ENCODE data around the gene REPIN1. TPM values are rescaled to one million over a fixed set of nuclear protein-coding genes. Genes with fewer than 3 reads are reported as not detected.

The REPIN1 gene
- total and polyA plus RNA-seq, 4 donors = 38.4 to 135 (median 62.0) TPM

- DNase-seq = peak in 1 of 3 donors; percentile 40
- H3K36me3 ChIP-seq (ENCODE audit: control insufficient read depth in 4 of 4, insufficient read depth in 4 of 4, low read length in 4 of 4) = no peaks in the 10 kb centered on the region
- peak overlapping the region; percentile 67 for H3K4me3 ChIP-seq
- no peak for ATAC-seq (ENCODE audit: insufficient read depth, low FRiP score)
- H3K9ac ChIP-seq (ENCODE audit: insufficient read depth in 1 of 2, low read length in 2 of 2) = peak overlapping the region in 1 of 2 donors; percentile 71
- 2% methylated on average over 40 to 52 of the region's 52 CpGs for WGBS, 2 donors
- no peak for TF ChIP-seq CTCF (IDR thresholded peaks at IDR 0.05; ENCODE audit: control extremely low read depth, extremely low read depth)
- no peaks in the 10 kb centered on the region for H3K27me3 ChIP-seq (ENCODE audit: control insufficient read depth in 3 of 3, insufficient read depth in 3 of 3, low read length in 2 of 3)
- no peaks in the 10 kb centered on the region for H3K9me3 ChIP-seq (ENCODE audit: control insufficient read depth in 4 of 4, insufficient read depth in 3 of 4, low read length in 3 of 4)
- peak overlapping the region; percentile 74 to 94 for H3K27ac ChIP-seq (ENCODE audit: low read depth in 1 of 2, low read length in 1 of 2)
- H3K4me1 ChIP-seq (ENCODE audit: control insufficient read depth in 5 of 5, insufficient read depth in 5 of 5, low read length in 5 of 5) = peaks cover 0 to 36% (median 7%) of the 10 kb centered on the region in 5 donors
Observed at GRCh38 chr7:150379441-150380379, 11.1 kb downstream of the REPIN1 start.

DNA sequence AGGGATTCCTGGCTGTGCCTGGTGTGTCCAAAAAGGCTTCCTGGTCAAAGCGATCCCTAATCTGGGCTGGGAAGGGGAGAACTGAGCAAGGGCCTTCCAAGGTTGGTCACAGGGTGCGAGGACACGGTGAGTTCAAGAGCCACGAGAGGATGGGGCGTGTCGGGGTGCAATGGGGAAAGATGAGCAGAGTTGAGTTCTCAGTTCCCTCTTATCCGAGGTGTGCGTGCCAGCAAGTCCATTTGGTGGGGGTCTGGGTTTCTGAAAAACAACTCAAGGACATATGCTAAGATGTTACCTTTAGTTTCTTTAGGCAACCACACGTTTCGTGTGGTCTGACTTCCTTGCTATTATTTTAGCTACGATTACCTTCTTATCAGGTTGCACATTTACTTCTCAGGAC lies 11.8 kb downstream of the REPIN1 start:
- Histone ChIP-seq H3K9ac (ENCODE audit: insufficient read depth in 1 of 2, low read length in 2 of 2) (peak overlapping the region in 1 of 2 donors; percentile 59), H3K36me3 (ENCODE audit: control insufficient read depth in 4 of 4, insufficient read depth in 4 of 4, low read length in 4 of 4) (no peaks in the 10 kb centered on the region), H3K9me3 (ENCODE audit: control insufficient read depth in 4 of 4, insufficient read depth in 3 of 4, low read length in 3 of 4) (no peaks in the 10 kb centered on the region), H3K4me3 (no peak overlapping the region), H3K27ac (ENCODE audit: low read depth in 1 of 2, low read length in 1 of 2) (no peak overlapping the region), H3K27me3 (ENCODE audit: control insufficient read depth in 3 of 3, insufficient read depth in 3 of 3, low read length in 2 of 3) (no peaks in the 10 kb centered on the region), H3K4me1 (ENCODE audit: control insufficient read depth in 5 of 5, insufficient read depth in 5 of 5, low read length in 5 of 5) (peaks cover 0 to 37% (median 7%) of the 10 kb centered on the region in 5 donors)
- 59 to 76% methylated on average over 11 of the region's 11 CpGs for WGBS, 2 donors
- no peak for TF ChIP-seq CTCF (IDR thresholded peaks at IDR 0.05; ENCODE audit: control extremely low read depth, extremely low read depth)
- DNase-seq = no peak
- ATAC-seq (ENCODE audit: insufficient read depth, low FRiP score) = no peak

- TF ChIP-seq CTCF (IDR thresholded peaks at IDR 0.05; ENCODE audit: control extremely low read depth, extremely low read depth) = no peak
- Histone ChIP-seq H3K9me3 (ENCODE audit: control insufficient read depth in 4 of 4, insufficient read depth in 3 of 4, low read length in 3 of 4) (no peaks in the 10 kb centered on the region), H3K27me3 (ENCODE audit: control insufficient read depth in 3 of 3, insufficient read depth in 3 of 3, low read length in 2 of 3) (no peaks in the 10 kb centered on the region), H3K36me3 (ENCODE audit: control insufficient read depth in 4 of 4, insufficient read depth in 4 of 4, low read length in 4 of 4) (no peaks in the 10 kb centered on the region), H3K4me3 (no peak overlapping the region), H3K4me1 (ENCODE audit: control insufficient read depth in 5 of 5, insufficient read depth in 5 of 5, low read length in 5 of 5) (peaks cover 0 to 37% (median 7%) of the 10 kb centered on the region in 5 donors), H3K27ac (ENCODE audit: low read depth in 1 of 2, low read length in 1 of 2) (no peak overlapping the region), H3K9ac (ENCODE audit: insufficient read depth in 1 of 2, low read length in 2 of 2) (no peak overlapping the region)
- ATAC-seq (ENCODE audit: insufficient read depth, low FRiP score) = no peak
- WGBS, 2 donors = 78 to 80% methylated on average over 9 of the region's 9 CpGs
- DNase-seq = no peak
Observed at GRCh38 chr7:150381096-150381495, 12.5 kb downstream of the REPIN1 start.
